Activated CD8-positive, alpha-beta memory T cell treated with anti-CD3 and anti-CD28 coated beads, Interleukin-2, amount 50 U/mL, for 1 hour (primary cell): Measurements from ENCODE around the gene SLC41A1.

Source experiments
- DNase-seq: peaks from one replicate; pipeline ENCODE4 v3.0.0-alpha.2; 2020; ENCODE audit errors: extremely low read depth

Gene SLC41A1

GRCh38 chr1:205754857-205755256, 58.1 kb downstream of the SLC41A1 start:
- no peak for DNase-seq

GRCh38 chr1:205751036-205751651, 61.9 kb downstream of the SLC41A1 start:
- no peak for DNase-seq

DNA sequence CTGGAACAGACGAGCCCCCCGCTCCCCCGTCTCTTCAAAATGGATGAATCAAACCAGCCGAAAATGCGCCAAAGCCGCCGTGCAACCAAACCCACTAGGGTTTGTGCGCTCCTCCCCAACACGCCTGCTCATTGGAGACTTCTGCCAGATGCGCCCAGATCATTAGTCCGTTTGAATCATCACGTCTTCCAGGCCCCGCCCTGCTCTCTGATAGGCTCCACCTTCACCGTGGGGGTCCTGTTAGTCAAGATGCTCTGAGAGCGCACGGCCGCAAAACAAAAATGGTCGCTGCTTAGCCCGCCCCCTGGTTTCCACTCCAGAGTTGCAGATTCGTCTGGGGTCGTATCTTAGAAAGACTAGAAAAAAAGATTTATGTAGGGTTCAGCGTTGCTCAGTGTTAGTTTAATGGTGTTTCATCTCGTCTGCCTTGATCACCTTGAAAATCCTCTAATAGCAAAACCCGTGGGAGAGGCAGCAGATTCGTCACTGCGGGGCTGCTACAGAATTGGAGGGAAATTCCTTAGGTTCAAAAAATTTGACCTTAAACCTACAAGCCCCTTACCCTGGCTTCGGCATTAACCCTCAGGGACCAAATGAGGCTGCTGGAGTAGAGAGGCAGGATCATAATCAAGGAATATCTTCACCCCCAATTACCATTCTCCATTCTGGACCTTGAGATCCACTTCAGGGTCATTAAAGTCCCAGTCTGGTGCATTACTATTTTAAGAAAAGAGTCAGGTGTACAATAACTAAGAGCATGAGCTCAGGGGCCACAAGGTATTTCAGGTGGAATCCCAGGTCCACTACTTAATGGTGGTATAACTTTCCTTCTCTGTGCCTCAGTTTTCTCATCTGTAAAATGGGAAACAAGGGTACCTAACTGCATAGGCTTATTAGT, 62.6 kb downstream of the SLC41A1 start, which contains the start of gene NUCKS1:
Gene NUCKS1 (minus strand): TSS at position 45 of the 898 bp plus-strand sequence. CDS start 209 bp downstream, outside the sequence.
- peak; percentile 97 for DNase-seq

DNA sequence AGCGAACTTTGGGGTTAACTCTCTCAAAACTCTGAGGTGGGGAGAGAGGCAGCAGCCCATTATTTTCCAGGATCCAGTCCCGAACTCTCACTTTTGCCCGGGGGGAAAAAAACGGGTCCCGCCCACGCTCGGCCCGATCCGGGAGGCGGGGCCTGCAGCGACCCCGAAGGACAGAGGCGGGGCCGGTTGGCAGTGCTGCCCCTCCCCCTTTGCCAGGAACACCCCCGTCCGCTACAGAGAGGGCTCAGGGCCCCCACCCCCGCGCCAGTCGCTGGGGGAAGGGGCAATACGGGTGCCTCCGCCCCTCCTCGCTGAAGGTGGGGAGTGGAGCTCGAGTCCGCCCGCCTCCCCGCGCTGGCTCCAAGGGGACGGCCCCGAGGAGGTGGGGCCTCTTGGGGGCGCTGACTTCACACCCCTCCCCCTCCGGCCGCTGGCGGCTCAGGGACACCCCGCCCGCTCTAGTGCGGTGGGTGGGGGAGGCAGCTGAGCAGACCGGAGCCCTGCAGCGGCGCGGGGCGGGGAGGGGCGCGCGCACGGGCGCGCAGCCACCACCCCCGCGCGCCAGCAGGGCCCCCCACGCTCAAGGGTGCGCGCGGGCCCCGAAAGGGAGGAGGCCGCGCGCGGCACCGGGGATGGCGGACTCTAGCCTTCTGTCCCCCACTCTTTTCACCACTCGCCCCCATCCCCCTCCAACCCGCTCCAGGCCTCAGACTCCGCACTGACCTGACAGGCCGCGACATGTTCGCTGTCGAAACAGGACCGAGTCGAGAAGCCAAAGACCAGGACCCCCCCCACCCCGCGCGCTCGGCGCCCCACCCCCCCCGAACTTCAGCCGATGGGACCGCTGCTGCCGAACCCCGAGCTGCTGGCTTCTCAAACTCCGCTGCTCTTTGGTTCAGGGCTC, 63.5 kb downstream of the SLC41A1 start:
- peak; percentile 84 for DNase-seq

- DNase-seq: no peak
Measured at GRCh38 chr1:205748403-205749233, 64.4 kb downstream of the SLC41A1 start.

GRCh38 chr1:205746757-205747412, 66.1 kb downstream of the SLC41A1 start:
- DNase-seq: no peak

DNA sequence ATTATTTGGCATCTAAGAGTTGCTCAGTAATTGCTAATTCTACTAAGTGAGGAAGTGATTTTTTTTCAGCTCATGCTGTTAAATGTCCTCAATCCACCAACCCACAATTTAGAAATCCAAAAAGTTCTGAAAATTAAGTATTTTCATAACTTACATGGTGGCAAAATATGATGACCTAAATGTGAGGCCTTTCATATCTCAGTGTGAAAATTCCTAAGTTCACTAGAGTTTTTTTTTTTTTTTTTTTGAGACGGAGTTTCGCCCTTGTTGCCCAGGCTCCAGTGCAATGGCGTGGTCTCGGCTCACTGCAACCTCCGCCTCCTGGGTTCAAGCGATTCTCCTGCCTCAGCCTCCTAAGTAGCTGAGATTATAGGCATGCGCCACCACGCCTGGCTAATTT, 68.6 kb downstream of the SLC41A1 start:
- no peak for DNase-seq

- no peak for DNase-seq
Measured at GRCh38 chr1:205743977-205744376, 69.0 kb downstream of the SLC41A1 start.

- no peak for DNase-seq
Measured at GRCh38 chr1:205741681-205742080, 71.3 kb downstream of the SLC41A1 start.

- no peak for DNase-seq
Measured at GRCh38 chr1:205739348-205740160, 73.4 kb downstream of the SLC41A1 start.
